Activated naive CD4-positive, alpha-beta T cell treated with anti-CD3 and anti-CD28 coated beads, Interleukin-2, amount 10 ng/mL, durations not matched to agents 7 days and 5 days (primary cell): ENCODE data around the gene MDM1.

Source experiments
- CTCF ChIA-PET: fragments of 350-600 bp; sonication (Branson Sonifier 250); formaldehyde crosslinking; loops from one replicate; lab custom pipeline; 2021; ENCODE audit warnings: antibody characterized with exemption; lab: Charles Lee
- DNase-seq: peaks from one replicate; pipeline ENCODE4 v3.0.0-alpha.2; 2020
- H3K27ac Mint-ChIP-seq: one replicate; pipeline ENCODE4 v1.8.0; 2021; ENCODE audit warnings: mild to moderate bottlenecking, moderate library complexity, mixed read lengths
- H3K27me3 Mint-ChIP-seq: one replicate; pipeline ENCODE4 v1.8.0; 2021; ENCODE audit warnings: mild to moderate bottlenecking, mixed read lengths
- H3K36me3 Mint-ChIP-seq: one replicate; pipeline ENCODE4 v1.8.0; 2021; ENCODE audit warnings: mixed read lengths
- H3K4me1 Mint-ChIP-seq: one replicate; pipeline ENCODE4 v1.8.0; 2021; ENCODE audit warnings: mixed read lengths
- H3K4me3 Mint-ChIP-seq: one replicate; pipeline ENCODE4 v1.8.0; 2021; ENCODE audit warnings: mild to moderate bottlenecking, moderate library complexity, mixed read lengths
- H3K9me3 Mint-ChIP-seq: one replicate; pipeline ENCODE4 v1.8.0; 2021; ENCODE audit warnings: mixed read lengths

Gene MDM1

GRCh38 chr12:68291396-68292036, 40.6 kb downstream of the MDM1 start:
- no peak overlapping the region for H3K4me3 Mint-ChIP-seq
- DNase-seq = no peak
- peaks cover 17% of the 10 kb centered on the region for H3K36me3 Mint-ChIP-seq
- CTCF ChIA-PET = interaction anchor here (0.8 to 1.8 kb wide), 6 partner anchors 25 to 441 kb away, joined by 3 to 7 read pairs (median 3); no protein-coding TSS in a partner anchor
- H3K4me1 Mint-ChIP-seq = peaks cover 31% of the 10 kb centered on the region
- H3K9me3 Mint-ChIP-seq = peaks cover 4% of the 10 kb centered on the region
- H3K27me3 Mint-ChIP-seq = no peaks in the 10 kb centered on the region
- H3K27ac Mint-ChIP-seq = no peak overlapping the region

- Mint-ChIP-seq H3K4me3 (no peak overlapping the region), H3K36me3 (peaks cover 15% of the 10 kb centered on the region), H3K27me3 (peaks cover 7% of the 10 kb centered on the region), H3K9me3 (peaks cover 4% of the 10 kb centered on the region), H3K4me1 (peaks cover 31% of the 10 kb centered on the region), H3K27ac (peak overlapping the region; percentile 35)
- CTCF ChIA-PET = interaction anchor here (0.6 to 1.2 kb wide), 4 partner anchors 23 to 249 kb away, joined by 3 to 7 read pairs (median 4); no protein-coding TSS in a partner anchor
- peak; percentile 48 for DNase-seq
Observed at GRCh38 chr12:68290126-68290525, 42.0 kb downstream of the MDM1 start.

GRCh38 chr12:68287106-68287505, 45.1 kb downstream of the MDM1 start:
- peaks cover 6% of the 10 kb centered on the region for H3K36me3 Mint-ChIP-seq
- no peak for DNase-seq
- H3K9me3 Mint-ChIP-seq = peaks cover 4% of the 10 kb centered on the region
- H3K4me1 Mint-ChIP-seq = peaks cover 31% of the 10 kb centered on the region
- H3K4me3 Mint-ChIP-seq = no peak overlapping the region
- CTCF ChIA-PET = no interaction called here
- peaks cover 18% of the 10 kb centered on the region for H3K27me3 Mint-ChIP-seq
- H3K27ac Mint-ChIP-seq = no peak overlapping the region

- H3K9me3 Mint-ChIP-seq = peaks cover 4% of the 10 kb centered on the region
- no peak overlapping the region for H3K4me3 Mint-ChIP-seq
- DNase-seq = no peak
- peaks cover 18% of the 10 kb centered on the region for H3K27me3 Mint-ChIP-seq
- H3K4me1 Mint-ChIP-seq = peaks cover 29% of the 10 kb centered on the region
- H3K36me3 Mint-ChIP-seq = peaks cover 5% of the 10 kb centered on the region
- no peak overlapping the region for H3K27ac Mint-ChIP-seq
- CTCF ChIA-PET = no interaction called here
Observed at GRCh38 chr12:68286396-68286795, 45.8 kb downstream of the MDM1 start.

GRCh38 chr12:68285541-68285940, 46.6 kb downstream of the MDM1 start:
- Mint-ChIP-seq H3K27ac (no peak overlapping the region), H3K36me3 (peaks cover 5% of the 10 kb centered on the region), H3K9me3 (peaks cover 4% of the 10 kb centered on the region), H3K4me1 (peaks cover 21% of the 10 kb centered on the region), H3K27me3 (peaks cover 18% of the 10 kb centered on the region), H3K4me3 (no peak overlapping the region)
- CTCF ChIA-PET = no interaction called here
- DNase-seq = no peak

- CTCF ChIA-PET = no interaction called here
- Mint-ChIP-seq H3K9me3 (no peaks in the 10 kb centered on the region), H3K4me3 (no peak overlapping the region), H3K36me3 (no peaks in the 10 kb centered on the region), H3K4me1 (peaks cover 21% of the 10 kb centered on the region), H3K27me3 (peaks cover 18% of the 10 kb centered on the region), H3K27ac (no peak overlapping the region)
- DNase-seq = no peak
Observed at GRCh38 chr12:68281322-68282077, 50.7 kb downstream of the MDM1 start.

- DNase-seq = no peak
- Mint-ChIP-seq H3K27me3 (peaks cover 12% of the 10 kb centered on the region), H3K9me3 (no peaks in the 10 kb centered on the region), H3K4me3 (no peak overlapping the region), H3K36me3 (no peaks in the 10 kb centered on the region), H3K4me1 (peaks cover 26% of the 10 kb centered on the region), H3K27ac (no peak overlapping the region)
- CTCF ChIA-PET = interaction anchor here (0.7 kb wide), 1 partner anchor 36 kb away, joined by 3 read pairs; no protein-coding TSS in a partner anchor
Observed at GRCh38 chr12:68280240-68280639, 51.9 kb downstream of the MDM1 start.

- H3K4me3 Mint-ChIP-seq = no peak overlapping the region
- no peaks in the 10 kb centered on the region for H3K36me3 Mint-ChIP-seq
- H3K27me3 Mint-ChIP-seq = peaks cover 6% of the 10 kb centered on the region
- no peak for DNase-seq
- CTCF ChIA-PET = interaction anchor here (0.7 kb wide), 1 partner anchor 37 kb away, joined by 3 read pairs; no protein-coding TSS in a partner anchor
- no peaks in the 10 kb centered on the region for H3K9me3 Mint-ChIP-seq
- H3K4me1 Mint-ChIP-seq = peaks cover 26% of the 10 kb centered on the region
- H3K27ac Mint-ChIP-seq = no peak overlapping the region
Observed at GRCh38 chr12:68279227-68280054, 52.7 kb downstream of the MDM1 start.

GRCh38 chr12:68276402-68276930, 55.7 kb downstream of the MDM1 start:
- CTCF ChIA-PET = interaction anchor here (0.6 to 1.9 kb wide), 3 partner anchors 52 to 236 kb away, joined by 3 to 8 read pairs (median 3); no protein-coding TSS in a partner anchor
- Mint-ChIP-seq H3K9me3 (no peaks in the 10 kb centered on the region), H3K4me1 (peaks cover 26% of the 10 kb centered on the region), H3K27ac (no peak overlapping the region), H3K36me3 (no peaks in the 10 kb centered on the region), H3K27me3 (no peaks in the 10 kb centered on the region), H3K4me3 (no peak overlapping the region)
- no peak for DNase-seq

GRCh38 chr12:68272732-68273131, 59.4 kb downstream of the MDM1 start:
- H3K27ac Mint-ChIP-seq = no peak overlapping the region
- H3K4me1 Mint-ChIP-seq = peaks cover 22% of the 10 kb centered on the region
- H3K9me3 Mint-ChIP-seq = no peaks in the 10 kb centered on the region
- no peaks in the 10 kb centered on the region for H3K36me3 Mint-ChIP-seq
- CTCF ChIA-PET = interaction anchor here (1.3 kb wide), 1 partner anchor 44 kb away, joined by 5 read pairs; no protein-coding TSS in a partner anchor
- H3K4me3 Mint-ChIP-seq = no peak overlapping the region
- H3K27me3 Mint-ChIP-seq = peaks cover 8% of the 10 kb centered on the region
- DNase-seq = no peak

- H3K9me3 Mint-ChIP-seq = no peaks in the 10 kb centered on the region
- no peak for DNase-seq
- peaks cover 8% of the 10 kb centered on the region for H3K27me3 Mint-ChIP-seq
Observed at GRCh38 chr12:68271346-68271745, 60.8 kb downstream of the MDM1 start.

GRCh38 chr12:68270358-68270757, 61.8 kb downstream of the MDM1 start:
- H3K27me3 Mint-ChIP-seq = peaks cover 8% of the 10 kb centered on the region
- DNase-seq = no peak
- H3K36me3 Mint-ChIP-seq = no peaks in the 10 kb centered on the region
- H3K4me3 Mint-ChIP-seq = no peak overlapping the region
- CTCF ChIA-PET = no interaction called here
- H3K9me3 Mint-ChIP-seq = no peaks in the 10 kb centered on the region
- H3K27ac Mint-ChIP-seq = no peak overlapping the region
- H3K4me1 Mint-ChIP-seq = peaks cover 10% of the 10 kb centered on the region

More at GRCh38 chr12:68271346-68271745, 60.8 kb downstream of the MDM1 start:
- Mint-ChIP-seq H3K4me3 (no peak overlapping the region), H3K27ac (no peak overlapping the region), H3K36me3 (no peaks in the 10 kb centered on the region), H3K4me1 (peaks cover 13% of the 10 kb centered on the region)
- CTCF ChIA-PET = no interaction called here

- no peak for DNase-seq
- H3K27ac Mint-ChIP-seq = peak overlapping the region; percentile 40
- no peaks in the 10 kb centered on the region for H3K9me3 Mint-ChIP-seq
- peaks cover 10% of the 10 kb centered on the region for H3K27me3 Mint-ChIP-seq
- CTCF ChIA-PET = no interaction called here
- H3K4me1 Mint-ChIP-seq = peaks cover 10% of the 10 kb centered on the region
- no peak overlapping the region for H3K4me3 Mint-ChIP-seq
- H3K36me3 Mint-ChIP-seq = no peaks in the 10 kb centered on the region
Observed at GRCh38 chr12:68269779-68270178, 62.4 kb downstream of the MDM1 start.
